Right atrium auricular region (tissue), 2 donors: Measurements from ENCODE around the gene MED31. TPM values are rescaled to one million over a fixed set of nuclear protein-coding genes. Genes with fewer than 3 reads are reported as not detected.
"Not testable (repeated sequence)": the region's sequence is repeated elsewhere in the genome, so short reads cannot be mapped to it uniquely, and the experiment has no call there.

ENCODE experiments used
- DNase-seq: peaks from one replicate; pipeline ENCODE4 v3.0.0-alpha.2; 2019; ENCODE audit warnings: low spot score
- H3K27ac ChIP-seq, 2 donors: fragments of 200-600 bp; sonication (generic); 1 replicate in 1 of 2; 2 replicates in 1 of 2; pipeline ENCODE4 v1.5.1; 2016 to 2019
- H3K27me3 ChIP-seq, 2 donors: fragments of 200-600 bp; sonication (generic); one replicate each; pipeline versions ENCODE4 v1.5.1 to v1.6.0; 2017 to 2019
- H3K36me3 ChIP-seq: fragments of 200-600 bp; sonication (generic); one replicate; pipeline ENCODE4 v1.5.1; 2016
- H3K4me1 ChIP-seq, 2 donors: fragments of 200-600 bp; sonication (generic); one replicate each; pipeline versions ENCODE4 v1.5.1 to v1.6.0; 2017 to 2019
- H3K4me3 ChIP-seq, 2 donors: fragments of 200-600 bp; sonication (generic); 1 replicate in 1 of 2; 2 replicates in 1 of 2; pipeline ENCODE4 v1.5.1; 2017 to 2019; ENCODE audit warnings: mild to moderate bottlenecking in 1 of 2, moderate library complexity in 1 of 2
- H3K9me3 ChIP-seq, 2 donors: fragments of 200-600 bp; sonication (generic); one replicate each; pipeline ENCODE4 v1.5.1; 2019
- CTCF ChIP-seq, 2 donors: fragments of 200-600 bp; sonication (generic); IDR thresholded peaks; one replicate each; pipeline ENCODE4 v1.5.1; 2019; ENCODE audit warnings: antibody characterized with exemption in 2 of 2
- total RNA-seq, 2 donors: library from RNA; depleted of rRNA; stranded (reverse); fragments of >200 nt; gene quantifications; one replicate each; pipeline ENCODE4 v1.1.0, GENCODE V29; 2016

The MED31 gene
- total RNA-seq, 2 donors from 2014 or later = 7.0 to 8.2 TPM

DNA sequence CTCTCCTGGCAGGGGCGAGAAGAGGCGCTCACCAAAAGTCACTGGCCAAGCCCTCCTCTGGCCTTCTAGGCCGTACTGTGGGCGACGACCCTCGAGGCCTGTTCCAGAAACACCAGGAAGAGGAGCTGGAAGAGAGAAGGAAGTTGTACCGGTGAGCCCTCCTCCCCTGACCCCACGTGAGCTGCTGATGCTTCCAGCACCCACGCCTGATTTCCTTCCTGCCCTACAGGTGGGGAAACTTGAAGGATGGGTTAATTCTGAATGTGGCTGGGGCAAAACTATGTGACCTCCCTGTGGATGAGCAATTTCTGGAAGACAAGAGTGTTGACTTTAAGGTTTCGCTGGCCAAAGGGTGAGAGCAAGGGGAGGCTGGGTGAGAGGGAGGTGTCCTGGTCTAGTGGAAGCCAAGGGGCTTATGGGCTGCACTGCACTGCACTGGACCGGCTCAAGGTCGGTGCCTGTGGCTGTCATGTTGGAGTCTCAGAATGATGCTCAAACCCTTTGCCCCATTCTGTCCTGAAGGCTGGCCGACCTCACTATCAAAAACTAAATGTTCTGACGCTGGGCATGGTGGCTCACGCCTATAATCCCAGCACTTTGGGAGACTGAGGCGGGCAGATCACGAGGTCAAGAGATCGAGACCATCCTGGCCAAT lies 6.4 kb upstream of the MED31 start:
- Histone ChIP-seq H3K9me3 (no peaks in the 10 kb centered on the region), H3K36me3 (no peaks in the 10 kb centered on the region), H3K27me3 (peaks cover 5 to 6% of the 10 kb centered on the region in 2 donors), H3K4me1 (no peaks in the 10 kb centered on the region), H3K4me3 (no peak overlapping the region), H3K27ac (no peak overlapping the region)
- DNase-seq = no peak
- no peak for TF ChIP-seq CTCF (IDR thresholded peaks at IDR 0.05)

- H3K27ac ChIP-seq, DNase-seq, H3K9me3 ChIP-seq, H3K27me3 ChIP-seq, H3K36me3 ChIP-seq, H3K4me1 ChIP-seq, H3K4me3 ChIP-seq: not testable (repeated sequence)
These were observed 5.6 kb upstream of the MED31 start for GRCh38 chr17:6656797-6657632.

DNA sequence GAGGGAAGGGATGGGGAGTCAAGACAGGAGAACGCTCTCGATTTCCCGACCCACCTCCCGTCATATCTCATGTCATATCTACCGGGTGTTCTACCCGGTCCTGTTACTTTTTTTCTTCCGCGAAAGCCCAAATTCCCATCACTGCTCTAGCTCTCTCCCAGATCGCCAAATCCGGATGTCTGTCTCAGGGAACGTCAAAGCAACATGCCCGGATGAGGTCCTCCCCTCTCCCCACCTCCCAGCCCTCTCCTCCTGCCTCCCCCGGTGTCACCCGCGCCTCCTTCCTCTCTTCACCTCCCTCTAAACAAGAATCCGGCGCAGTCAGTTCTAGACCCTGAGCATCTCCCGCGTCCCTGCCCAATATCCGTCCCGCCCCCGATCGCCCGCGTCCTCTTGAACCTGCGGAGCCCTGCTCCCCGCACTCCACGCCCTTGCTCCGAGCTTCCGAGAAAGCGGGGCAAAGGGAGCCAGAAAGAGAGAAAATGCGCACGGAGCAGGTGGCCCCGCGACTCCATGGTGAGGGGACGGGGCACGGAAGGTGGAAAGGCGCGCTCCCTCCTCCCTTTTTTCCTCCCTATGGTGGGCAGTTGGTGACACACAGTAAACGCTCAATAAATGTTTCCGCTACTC lies 4.4 kb upstream of the MED31 start:
- H3K27ac ChIP-seq, H3K27me3 ChIP-seq, H3K4me3 ChIP-seq, H3K36me3 ChIP-seq, DNase-seq, H3K9me3 ChIP-seq: not testable (repeated sequence)
- peaks cover 0 to 12% of the 10 kb centered on the region in 2 donors for H3K4me1 ChIP-seq

- no peak for DNase-seq
- Histone ChIP-seq H3K9me3 (no peaks in the 10 kb centered on the region), H3K4me3 (no peak overlapping the region), H3K4me1 (peaks cover 0 to 19% of the 10 kb centered on the region in 2 donors), H3K36me3 (no peaks in the 10 kb centered on the region), H3K27ac (no peak overlapping the region), H3K27me3 (peaks cover 5 to 6% of the 10 kb centered on the region in 2 donors)
- no peak for TF ChIP-seq CTCF (IDR thresholded peaks at IDR 0.05)
These were observed 3.7 kb upstream of the MED31 start for GRCh38 chr17:6654841-6655731.

DNA sequence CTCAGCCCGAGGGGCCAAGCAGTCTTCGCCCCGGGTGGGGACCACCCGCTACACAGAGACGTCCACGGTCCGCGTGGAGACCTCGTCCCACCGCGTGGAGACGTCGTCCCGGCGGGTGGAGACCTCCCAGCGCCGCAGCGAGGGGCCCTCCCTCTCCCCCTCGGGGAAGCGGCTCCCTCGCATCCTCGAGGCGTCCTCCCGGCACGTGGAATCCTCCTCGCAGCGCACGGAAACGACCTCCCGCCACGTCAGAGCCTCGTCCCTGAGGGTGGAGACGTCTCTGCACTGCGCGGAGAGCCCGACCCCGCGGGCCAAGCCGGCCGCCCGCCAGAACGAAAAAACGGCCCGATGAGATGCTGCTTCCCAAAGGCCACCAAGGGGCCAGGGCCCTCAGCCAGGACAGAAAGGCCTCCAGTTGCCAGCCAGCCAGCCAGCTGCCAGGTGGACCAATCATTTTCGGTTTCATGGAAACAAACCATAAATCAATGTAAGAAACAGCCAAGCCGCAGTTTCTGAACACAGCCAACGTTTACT lies 581 bp upstream of the MED31 start:
- Histone ChIP-seq H3K4me1 (peaks cover 0 to 30% of the 10 kb centered on the region in 2 donors), H3K27ac (peak overlapping the region in 1 of 2 donors; percentile 83), H3K9me3 (no peaks in the 10 kb centered on the region), H3K27me3 (peaks cover 3 to 5% of the 10 kb centered on the region in 2 donors), H3K4me3 (peak overlapping the region; percentile 80 to 85), H3K36me3 (no peaks in the 10 kb centered on the region)
- no peak for DNase-seq
- TF ChIP-seq CTCF (IDR thresholded peaks at IDR 0.05) = no peak

- H3K4me1 ChIP-seq = peaks cover 0 to 34% of the 10 kb centered on the region in 2 donors
- DNase-seq = no peak
- no peak overlapping the region for H3K27ac ChIP-seq
- no peaks in the 10 kb centered on the region for H3K9me3 ChIP-seq
- no peaks in the 10 kb centered on the region for H3K27me3 ChIP-seq
- TF ChIP-seq CTCF (IDR thresholded peaks at IDR 0.05) = peak in 1 of 2 donors; percentile 11
- peaks cover 14% of the 10 kb centered on the region for H3K36me3 ChIP-seq
- H3K4me3 ChIP-seq = no peak overlapping the region
These were observed 3.2 kb downstream of the MED31 start for GRCh38 chr17:6648181-6648580.
